ENCODE data around the gene ERH. TPM values are rescaled to one million over a fixed set of nuclear protein-coding genes. Genes with fewer than 3 reads are reported as not detected.
"Not testable (repeated sequence)": the region's sequence is repeated elsewhere in the genome, so short reads cannot be mapped to it uniquely, and the experiment has no call there.

Gene ERH
- total RNA-seq, 1 donor from 2014 or later, result 102 TPM

DNA sequence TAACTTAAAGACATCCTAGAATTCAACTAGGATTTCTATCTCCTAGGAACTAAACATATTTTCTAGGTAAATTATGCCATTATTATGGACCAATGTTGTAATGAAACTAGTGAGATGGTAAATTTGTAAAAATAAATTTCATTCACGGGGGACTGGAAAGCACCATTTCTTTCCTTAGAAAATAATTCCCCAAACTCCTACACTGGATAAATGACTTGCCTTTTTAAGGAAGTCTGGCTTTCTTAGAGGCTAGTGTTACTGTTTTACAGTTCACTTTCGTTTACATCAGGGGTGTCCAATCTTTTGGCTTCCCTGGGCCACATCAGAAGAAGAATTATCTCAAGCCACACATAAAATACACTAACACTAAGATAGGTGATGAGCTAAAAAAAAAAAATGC is 3.7 kb upstream of the ERH start:
- no peak for ATAC-seq (ENCODE audit: poor library complexity)
- intact Hi-C loops (cut with DNase I), result no loop called here
- DNase-seq, result no peak

DNA sequence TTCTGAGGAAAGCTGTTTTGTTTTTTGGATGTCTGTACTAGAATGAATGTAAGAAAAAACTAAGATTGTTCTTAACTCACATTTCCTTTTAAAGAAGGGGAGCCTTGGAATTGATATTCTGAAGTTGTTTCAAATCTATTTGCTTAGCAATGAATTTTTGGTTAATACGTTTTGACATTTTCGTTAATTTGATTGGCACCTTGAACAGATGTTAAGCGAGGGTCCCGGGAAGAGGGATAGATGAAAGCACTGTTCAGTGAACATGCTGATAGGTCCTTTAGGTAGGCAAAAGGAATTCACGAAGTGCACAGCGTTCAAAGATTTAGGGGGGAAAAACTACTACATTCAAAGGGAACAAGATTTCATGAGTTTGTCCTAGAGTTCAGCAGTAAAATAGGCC is 2.1 kb upstream of the ERH start:
- intact Hi-C loops (cut with DNase I), result no loop called here
- DNase-seq (no peak), ATAC-seq (ENCODE audit: poor library complexity) (no peak)

GRCh38 chr14:69399750-69400149 is 1.7 kb upstream of the ERH start:
- intact Hi-C loops (cut with DNase I), result no loop called here
- no peak for ATAC-seq (ENCODE audit: poor library complexity)
- no peak for DNase-seq

DNA sequence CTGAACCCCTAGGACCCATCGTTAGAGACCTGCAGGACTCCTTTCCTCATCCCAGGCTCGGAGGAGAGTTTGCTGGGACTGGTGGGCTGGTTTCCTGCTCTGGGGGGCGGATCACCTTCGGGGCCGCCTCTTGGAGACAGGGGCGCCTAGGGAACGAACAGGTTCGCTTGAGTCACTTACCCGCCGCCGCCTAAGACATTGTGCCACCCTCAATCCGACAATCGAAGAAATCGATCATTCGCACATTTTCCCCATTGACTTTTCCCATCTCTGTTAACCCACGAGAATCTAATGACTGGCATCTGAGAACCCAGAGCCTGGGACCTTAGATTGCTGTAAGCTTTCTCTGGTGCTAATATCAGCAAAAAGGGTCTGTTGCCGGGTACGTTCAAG is 715 bp upstream of the ERH start:
- DNase-seq, result no peak
- peak; percentile 6 for ATAC-seq (ENCODE audit: poor library complexity)
- intact Hi-C loops (cut with DNase I), result no loop called here

GRCh38 chr14:69395929-69396328 is 2.2 kb downstream of the ERH start:
- ATAC-seq (ENCODE audit: poor library complexity), result no peak
- intact Hi-C loops (cut with DNase I), result no loop called here
- DNase-seq, result no peak

DNA sequence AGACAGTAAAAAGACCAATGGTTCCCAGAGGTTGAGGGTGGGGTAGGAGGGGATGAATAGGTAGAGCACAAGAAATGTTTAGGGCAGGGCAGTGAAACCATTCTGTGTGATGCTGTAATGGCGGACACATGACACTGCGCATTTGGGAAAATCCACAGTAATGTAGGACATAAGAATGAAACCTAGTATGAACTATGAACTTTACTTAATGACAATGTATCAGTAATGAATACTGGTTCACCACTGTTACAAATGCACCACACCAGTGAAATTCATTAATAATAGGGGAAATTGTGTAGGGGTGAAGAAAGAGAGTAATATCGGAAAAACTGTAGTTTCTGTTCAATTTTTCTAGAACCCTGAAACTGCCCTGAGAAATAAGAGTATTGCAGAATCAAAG is 5.6 kb downstream of the ERH start:
- intact Hi-C loops (cut with DNase I), result no loop called here
- DNase-seq (no peak), ATAC-seq (ENCODE audit: poor library complexity) (no peak)

- intact Hi-C loops (cut with DNase I); DNase-seq: not testable (repeated sequence)
- peak; percentile 46 for ATAC-seq (ENCODE audit: poor library complexity)
Observed at GRCh38 chr14:69391400-69391799, 6.7 kb downstream of the ERH start.

DNA sequence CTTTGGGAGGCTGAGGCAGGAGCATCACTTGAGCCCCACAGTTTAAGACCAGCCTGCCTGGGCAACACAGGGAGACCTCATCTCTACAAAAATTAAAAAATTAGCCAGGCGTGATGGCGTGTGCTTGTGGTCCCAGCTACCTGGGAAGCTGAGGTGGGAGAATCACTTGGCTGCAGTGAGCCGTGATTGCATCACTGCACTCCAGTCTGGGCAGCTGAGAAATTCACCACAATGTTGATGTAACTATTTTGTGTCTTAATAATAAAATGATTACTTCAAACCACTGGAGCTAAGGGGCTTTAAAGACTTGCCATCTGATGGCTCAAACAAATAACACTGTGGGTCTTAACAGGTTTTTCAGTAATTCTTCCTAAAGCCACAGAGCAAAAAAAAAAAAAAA is 10.8 kb downstream of the ERH start:
- ATAC-seq (ENCODE audit: poor library complexity), result no peak
- no peak for DNase-seq
- intact Hi-C loops (cut with DNase I), result no loop called here

GRCh38 chr14:69378274-69378673 is 19.8 kb downstream of the ERH start:
- ATAC-seq (ENCODE audit: poor library complexity), result no peak
- no peak for DNase-seq
- intact Hi-C loops (cut with DNase I), result no loop called here

DNA sequence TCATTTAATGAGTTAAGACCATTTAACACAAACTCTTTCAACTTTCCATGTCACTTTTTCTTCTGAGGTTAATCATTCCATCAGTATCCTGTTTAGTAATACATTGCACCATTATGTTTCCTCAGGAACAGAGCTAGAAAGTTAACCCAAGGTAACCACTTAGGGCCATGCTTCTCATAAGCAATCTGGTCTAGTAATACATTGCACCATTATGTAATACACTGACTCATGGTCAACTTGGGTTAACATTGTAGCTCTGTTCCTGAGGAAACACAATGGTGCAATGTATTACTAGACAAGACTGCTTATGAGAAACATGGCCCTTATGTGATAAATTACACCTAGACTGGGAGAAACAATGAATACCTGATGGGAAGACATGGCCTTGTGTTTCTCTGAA is 21.7 kb downstream of the ERH start:
- intact Hi-C loops (cut with DNase I), result no loop called here
- no peak for DNase-seq
- no peak for ATAC-seq (ENCODE audit: poor library complexity)

DNA sequence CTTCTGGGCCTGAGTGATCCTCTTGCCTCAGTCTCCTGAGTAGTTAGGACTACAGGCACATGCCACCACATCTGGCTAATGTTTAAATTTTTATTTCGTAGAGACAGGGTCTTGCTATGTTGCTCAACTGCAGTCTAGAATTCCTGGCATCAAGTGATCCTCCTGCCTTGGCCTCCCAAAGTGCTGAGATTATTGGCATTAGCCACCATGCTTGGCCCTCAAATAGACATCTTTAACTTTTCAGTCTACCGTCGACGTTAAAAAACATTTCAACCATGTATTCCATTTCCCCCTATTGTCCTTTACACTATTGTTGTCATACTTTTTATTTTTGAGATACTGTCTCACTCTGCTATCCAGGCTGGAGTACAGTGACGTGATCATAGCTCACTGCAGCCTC is 22.4 kb downstream of the ERH start:
- intact Hi-C loops (cut with DNase I), result no loop called here
- ATAC-seq (ENCODE audit: poor library complexity) (no peak), DNase-seq (no peak)

GRCh38 chr14:69375182-69375581 is 22.9 kb downstream of the ERH start:
- no peak for DNase-seq
- intact Hi-C loops (cut with DNase I), result no loop called here
- no peak for ATAC-seq (ENCODE audit: poor library complexity)

DNA sequence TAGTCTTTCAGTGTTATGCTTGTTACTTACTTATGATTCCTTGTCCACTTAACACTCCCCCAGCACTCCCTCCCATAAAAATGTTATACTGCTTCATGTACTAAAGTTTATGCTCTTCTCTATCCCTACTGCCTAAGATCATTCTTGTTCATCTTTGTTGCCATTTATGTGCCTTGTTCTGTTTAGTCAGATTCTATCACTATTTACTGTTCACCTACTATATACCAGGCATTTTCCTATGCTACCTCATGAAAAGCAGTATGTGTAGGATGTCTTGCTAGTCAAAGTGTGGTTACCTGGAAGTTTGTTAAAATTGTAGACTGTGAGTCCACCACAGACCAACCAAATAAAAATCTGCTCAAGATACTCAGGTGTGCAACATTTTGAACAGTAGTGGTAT is 23.9 kb downstream of the ERH start:
- DNase-seq (no peak), ATAC-seq (ENCODE audit: poor library complexity) (no peak)
- intact Hi-C loops (cut with DNase I), result no loop called here

DNA sequence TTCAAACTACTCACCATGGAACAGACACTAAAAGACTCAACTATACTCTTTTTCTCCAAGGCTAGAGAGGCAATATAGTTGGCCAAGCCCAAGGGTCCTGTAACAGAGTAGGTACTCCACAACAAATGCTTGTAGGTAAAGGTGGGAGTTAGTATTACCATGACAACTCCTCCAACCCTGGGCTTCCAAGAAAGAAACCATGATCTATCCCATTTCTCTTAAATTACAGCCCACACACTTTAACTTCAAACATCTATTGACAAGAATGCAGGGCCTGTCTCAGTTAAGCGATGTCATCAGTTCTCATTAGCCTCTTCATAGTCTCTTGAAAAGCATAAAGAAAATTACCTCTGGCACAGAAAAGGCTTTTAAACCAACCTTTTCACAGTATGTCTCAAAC is 25.0 kb downstream of the ERH start:
- ATAC-seq (ENCODE audit: poor library complexity) (no peak), DNase-seq (no peak)
- intact Hi-C loops (cut with DNase I), result no loop called here

- DNase-seq, result no peak
- intact Hi-C loops (cut with DNase I), result no loop called here
- no peak for ATAC-seq (ENCODE audit: poor library complexity)
Observed at GRCh38 chr14:69372146-69372545, 26.0 kb downstream of the ERH start.

GRCh38 chr14:69370061-69370460 is 28.0 kb downstream of the ERH start:
- DNase-seq (no peak), ATAC-seq (ENCODE audit: poor library complexity) (no peak)
- intact Hi-C loops (cut with DNase I), result no loop called here

GRCh38 chr14:69368381-69368780 is 29.7 kb downstream of the ERH start:
- DNase-seq (no peak), ATAC-seq (ENCODE audit: poor library complexity) (no peak)
- intact Hi-C loops (cut with DNase I), result no loop called here

- intact Hi-C loops (cut with DNase I), result no loop called here
Observed at GRCh38 chr14:69366761-69367160, 31.3 kb downstream of the ERH start.

GRCh38 chr14:69366069-69366468 is 32.0 kb downstream of the ERH start:
- intact Hi-C loops (cut with DNase I), result no loop called here
- no peak for DNase-seq
- no peak for ATAC-seq (ENCODE audit: poor library complexity)

More at GRCh38 chr14:69366761-69367160, 31.3 kb downstream of the ERH start:
- DNase-seq (no peak), ATAC-seq (ENCODE audit: poor library complexity) (no peak)

DNA sequence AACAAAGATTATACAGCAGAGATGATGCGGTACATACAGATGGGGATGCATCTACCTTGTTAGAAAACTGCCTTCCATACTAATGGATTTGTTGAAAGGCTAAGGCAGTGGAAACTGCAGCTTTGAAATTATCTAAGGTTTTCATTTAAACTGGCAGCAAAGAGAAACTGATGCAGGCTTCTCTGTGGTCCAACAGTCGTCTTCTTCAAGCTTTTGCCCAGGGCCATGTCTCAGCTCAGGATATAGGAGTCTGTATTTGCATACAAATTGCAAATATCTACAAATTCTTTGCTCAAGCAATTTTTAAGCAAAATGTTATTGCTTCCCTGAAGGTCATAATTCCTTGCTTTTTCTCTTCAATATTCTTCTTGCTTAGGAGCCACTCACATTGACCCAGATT is 33.7 kb downstream of the ERH start:
- ATAC-seq (ENCODE audit: poor library complexity) (no peak), DNase-seq (no peak)
- intact Hi-C loops (cut with DNase I), result loop anchor here (5.0 kb wide), 1 partner anchor 122 kb away; no protein-coding TSS in a partner anchor

GRCh38 chr14:69363964-69364363 is 34.1 kb downstream of the ERH start:
- no peak for ATAC-seq (ENCODE audit: poor library complexity)
- intact Hi-C loops (cut with DNase I), result loop anchor here (5.0 kb wide), 1 partner anchor 122 kb away; no protein-coding TSS in a partner anchor
- DNase-seq, result no peak

GRCh38 chr14:69363055-69363454 is 35.0 kb downstream of the ERH start:
- ATAC-seq (ENCODE audit: poor library complexity), result peak; percentile 79
- DNase-seq, result peak; percentile 64
- intact Hi-C loops (cut with DNase I), result loop anchor here (5.0 kb wide), 1 partner anchor 121 kb away; no protein-coding TSS in a partner anchor
